Measurements from ENCODE around the gene MAGEF1.

The MAGEF1 gene

DNA sequence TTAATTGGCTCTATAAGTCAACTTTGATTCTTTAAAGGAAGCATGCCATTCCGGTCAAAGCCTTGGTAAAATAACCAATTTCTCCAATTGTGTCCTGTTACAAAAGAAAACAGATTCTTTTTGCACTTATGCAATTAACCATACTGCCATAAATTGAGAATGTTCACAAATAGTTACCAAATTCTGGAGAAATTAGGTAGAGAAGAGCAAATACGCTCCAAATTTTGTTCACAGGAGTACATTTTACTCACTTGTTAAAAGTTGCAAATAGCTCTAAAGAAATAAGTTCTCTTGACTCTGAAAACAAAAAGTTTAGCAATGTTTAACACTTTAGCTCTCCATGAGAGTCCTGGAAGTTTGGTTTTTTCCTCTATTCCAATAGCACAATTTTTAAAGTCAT lies 11.1 kb downstream of the MAGEF1 start:
- no peak for ATAC-seq
- TF ChIP-seq ISL1 (CRISPR knock-in tag; IDR thresholded peaks at IDR 0.05) (no peak), ARNTL (CRISPR knock-in tag; IDR thresholded peaks at IDR 0.05; ENCODE audit: borderline replicate concordance, low read depth) (no peak), SNAI2 (CRISPR knock-in tag; IDR thresholded peaks at IDR 0.05) (no peak), OSR1 (CRISPR knock-in tag; IDR thresholded peaks at IDR 0.05) (no peak), BACH2 (CRISPR knock-in tag; IDR thresholded peaks at IDR 0.05; ENCODE audit: borderline replicate concordance) (no peak), ZFP3 (CRISPR knock-in tag; IDR thresholded peaks at IDR 0.05) (no peak), ZC3H10 (CRISPR knock-in tag; IDR thresholded peaks at IDR 0.05) (no peak), TOX (CRISPR knock-in tag; IDR thresholded peaks at IDR 0.05; ENCODE audit: borderline replicate concordance) (no peak)
- TF ChIP-seq, protein P1, sequence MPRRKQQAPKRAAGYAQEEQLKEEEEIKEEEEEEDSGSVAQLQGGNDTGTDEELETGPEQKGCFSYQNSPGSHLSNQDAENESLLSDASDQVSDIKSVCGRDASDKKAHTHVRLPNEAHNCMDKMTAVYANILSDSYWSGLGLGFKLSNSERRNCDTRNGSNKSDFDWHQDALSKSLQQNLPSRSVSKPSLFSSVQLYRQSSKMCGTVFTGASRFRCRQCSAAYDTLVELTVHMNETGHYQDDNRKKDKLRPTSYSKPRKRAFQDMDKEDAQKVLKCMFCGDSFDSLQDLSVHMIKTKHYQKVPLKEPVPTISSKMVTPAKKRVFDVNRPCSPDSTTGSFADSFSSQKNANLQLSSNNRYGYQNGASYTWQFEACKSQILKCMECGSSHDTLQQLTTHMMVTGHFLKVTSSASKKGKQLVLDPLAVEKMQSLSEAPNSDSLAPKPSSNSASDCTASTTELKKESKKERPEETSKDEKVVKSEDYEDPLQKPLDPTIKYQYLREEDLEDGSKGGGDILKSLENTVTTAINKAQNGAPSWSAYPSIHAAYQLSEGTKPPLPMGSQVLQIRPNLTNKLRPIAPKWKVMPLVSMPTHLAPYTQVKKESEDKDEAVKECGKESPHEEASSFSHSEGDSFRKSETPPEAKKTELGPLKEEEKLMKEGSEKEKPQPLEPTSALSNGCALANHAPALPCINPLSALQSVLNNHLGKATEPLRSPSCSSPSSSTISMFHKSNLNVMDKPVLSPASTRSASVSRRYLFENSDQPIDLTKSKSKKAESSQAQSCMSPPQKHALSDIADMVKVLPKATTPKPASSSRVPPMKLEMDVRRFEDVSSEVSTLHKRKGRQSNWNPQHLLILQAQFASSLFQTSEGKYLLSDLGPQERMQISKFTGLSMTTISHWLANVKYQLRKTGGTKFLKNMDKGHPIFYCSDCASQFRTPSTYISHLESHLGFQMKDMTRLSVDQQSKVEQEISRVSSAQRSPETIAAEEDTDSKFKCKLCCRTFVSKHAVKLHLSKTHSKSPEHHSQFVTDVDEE (CRISPR knock-in tag; IDR thresholded peaks at IDR 0.05): no peak
- TF ChIP-seq, protein P2, sequence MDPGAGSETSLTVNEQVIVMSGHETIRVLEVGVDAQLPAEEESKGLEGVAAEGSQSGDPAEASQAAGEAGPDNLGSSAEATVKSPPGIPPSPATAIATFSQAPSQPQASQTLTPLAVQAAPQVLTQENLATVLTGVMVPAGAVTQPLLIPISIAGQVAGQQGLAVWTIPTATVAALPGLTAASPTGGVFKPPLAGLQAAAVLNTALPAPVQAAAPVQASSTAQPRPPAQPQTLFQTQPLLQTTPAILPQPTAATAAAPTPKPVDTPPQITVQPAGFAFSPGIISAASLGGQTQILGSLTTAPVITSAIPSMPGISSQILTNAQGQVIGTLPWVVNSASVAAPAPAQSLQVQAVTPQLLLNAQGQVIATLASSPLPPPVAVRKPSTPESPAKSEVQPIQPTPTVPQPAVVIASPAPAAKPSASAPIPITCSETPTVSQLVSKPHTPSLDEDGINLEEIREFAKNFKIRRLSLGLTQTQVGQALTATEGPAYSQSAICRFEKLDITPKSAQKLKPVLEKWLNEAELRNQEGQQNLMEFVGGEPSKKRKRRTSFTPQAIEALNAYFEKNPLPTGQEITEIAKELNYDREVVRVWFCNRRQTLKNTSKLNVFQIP (CRISPR knock-in tag; IDR thresholded peaks at IDR 0.05; ENCODE audit: borderline replicate concordance, low read depth): no peak
- TF ChIP-seq, protein P3, sequence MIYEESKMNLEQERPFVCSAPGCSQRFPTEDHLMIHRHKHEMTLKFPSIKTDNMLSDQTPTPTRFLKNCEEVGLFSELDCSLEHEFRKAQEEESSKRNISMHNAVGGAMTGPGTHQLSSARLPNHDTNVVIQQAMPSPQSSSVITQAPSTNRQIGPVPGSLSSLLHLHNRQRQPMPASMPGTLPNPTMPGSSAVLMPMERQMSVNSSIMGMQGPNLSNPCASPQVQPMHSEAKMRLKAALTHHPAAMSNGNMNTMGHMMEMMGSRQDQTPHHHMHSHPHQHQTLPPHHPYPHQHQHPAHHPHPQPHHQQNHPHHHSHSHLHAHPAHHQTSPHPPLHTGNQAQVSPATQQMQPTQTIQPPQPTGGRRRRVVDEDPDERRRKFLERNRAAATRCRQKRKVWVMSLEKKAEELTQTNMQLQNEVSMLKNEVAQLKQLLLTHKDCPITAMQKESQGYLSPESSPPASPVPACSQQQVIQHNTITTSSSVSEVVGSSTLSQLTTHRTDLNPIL (CRISPR knock-in tag; IDR thresholded peaks at IDR 0.05; ENCODE audit: low read depth): no peak

DNA sequence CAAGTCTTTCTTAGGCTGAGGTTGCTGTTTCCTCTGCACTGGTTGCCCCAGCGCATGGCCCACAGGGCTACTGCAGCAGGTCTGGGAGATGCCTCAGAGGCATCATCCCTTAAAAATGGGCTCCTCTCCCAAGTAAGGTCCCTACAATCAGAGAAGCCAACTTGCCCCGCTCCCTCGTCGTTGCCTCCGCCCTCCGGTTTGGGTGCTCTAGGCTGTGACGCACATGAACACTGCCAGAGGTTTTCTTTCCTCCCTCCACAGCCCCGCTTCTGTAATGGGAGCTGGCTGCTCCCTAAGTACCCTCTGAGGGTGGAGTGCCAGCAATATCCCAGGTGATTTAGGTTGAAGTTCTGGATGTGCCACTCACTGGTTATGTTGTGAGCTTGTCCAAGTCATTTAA lies 14.0 kb downstream of the MAGEF1 start:
- TF ChIP-seq ZFP30 (CRISPR knock-in tag; IDR thresholded peaks at IDR 0.05): no peak
- TF ChIP-seq GLIS3 (CRISPR knock-in tag; IDR thresholded peaks at IDR 0.05): no peak
- TF ChIP-seq, protein P1 (CRISPR knock-in tag; IDR thresholded peaks at IDR 0.05): no peak
- TF ChIP-seq ARNTL (CRISPR knock-in tag; IDR thresholded peaks at IDR 0.05; ENCODE audit: borderline replicate concordance, low read depth): no peak
- no peak for TF ChIP-seq TOX (CRISPR knock-in tag; IDR thresholded peaks at IDR 0.05; ENCODE audit: borderline replicate concordance)
- TF ChIP-seq ZC3H10 (CRISPR knock-in tag; IDR thresholded peaks at IDR 0.05): no peak
- ATAC-seq: no peak

DNA sequence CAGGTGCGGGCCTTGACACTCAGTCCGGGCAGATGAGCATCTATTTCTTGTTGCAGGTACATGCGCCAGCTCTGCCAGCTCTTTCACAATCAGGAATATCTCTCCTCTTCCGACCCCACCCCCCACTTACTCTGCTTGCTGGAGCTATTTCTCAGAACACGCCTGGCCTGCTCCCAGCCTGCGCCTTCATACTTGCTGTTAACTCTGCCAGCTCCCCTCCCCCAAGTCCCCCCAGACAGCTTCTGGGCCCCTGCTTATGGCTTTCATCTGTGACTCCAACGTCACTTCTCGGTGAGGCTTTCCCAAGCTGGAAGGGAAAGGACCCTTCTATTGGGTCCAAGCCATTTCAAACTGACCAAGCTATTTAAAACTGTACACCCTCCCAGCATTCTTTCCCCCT lies 15.2 kb downstream of the MAGEF1 start:
- TF ChIP-seq ZNF8 (CRISPR knock-in tag; IDR thresholded peaks at IDR 0.05): no peak
- no peak for TF ChIP-seq GLIS3 (CRISPR knock-in tag; IDR thresholded peaks at IDR 0.05)
- TF ChIP-seq ZC3H10 (CRISPR knock-in tag; IDR thresholded peaks at IDR 0.05): no peak
- TF ChIP-seq OSR1 (CRISPR knock-in tag; IDR thresholded peaks at IDR 0.05): no peak
- no peak for TF ChIP-seq TOX (CRISPR knock-in tag; IDR thresholded peaks at IDR 0.05; ENCODE audit: borderline replicate concordance)
- no peak for TF ChIP-seq PPARA (CRISPR knock-in tag; IDR thresholded peaks at IDR 0.05; ENCODE audit: borderline replicate concordance)
- no peak for TF ChIP-seq ZFP30 (CRISPR knock-in tag; IDR thresholded peaks at IDR 0.05)
- TF ChIP-seq ZNF70 (CRISPR knock-in tag; IDR thresholded peaks at IDR 0.05): no peak
- TF ChIP-seq, protein P4, sequence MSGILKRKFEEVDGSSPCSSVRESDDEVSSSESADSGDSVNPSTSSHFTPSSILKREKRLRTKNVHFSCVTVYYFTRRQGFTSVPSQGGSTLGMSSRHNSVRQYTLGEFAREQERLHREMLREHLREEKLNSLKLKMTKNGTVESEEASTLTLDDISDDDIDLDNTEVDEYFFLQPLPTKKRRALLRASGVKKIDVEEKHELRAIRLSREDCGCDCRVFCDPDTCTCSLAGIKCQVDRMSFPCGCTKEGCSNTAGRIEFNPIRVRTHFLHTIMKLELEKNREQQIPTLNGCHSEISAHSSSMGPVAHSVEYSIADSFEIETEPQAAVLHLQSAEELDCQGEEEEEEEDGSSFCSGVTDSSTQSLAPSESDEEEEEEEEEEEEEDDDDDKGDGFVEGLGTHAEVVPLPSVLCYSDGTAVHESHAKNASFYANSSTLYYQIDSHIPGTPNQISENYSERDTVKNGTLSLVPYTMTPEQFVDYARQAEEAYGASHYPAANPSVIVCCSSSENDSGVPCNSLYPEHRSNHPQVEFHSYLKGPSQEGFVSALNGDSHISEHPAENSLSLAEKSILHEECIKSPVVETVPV (CRISPR knock-in tag; IDR thresholded peaks at IDR 0.05): no peak
- TF ChIP-seq BACH2 (CRISPR knock-in tag; IDR thresholded peaks at IDR 0.05; ENCODE audit: borderline replicate concordance): no peak
- TF ChIP-seq, protein P5, sequence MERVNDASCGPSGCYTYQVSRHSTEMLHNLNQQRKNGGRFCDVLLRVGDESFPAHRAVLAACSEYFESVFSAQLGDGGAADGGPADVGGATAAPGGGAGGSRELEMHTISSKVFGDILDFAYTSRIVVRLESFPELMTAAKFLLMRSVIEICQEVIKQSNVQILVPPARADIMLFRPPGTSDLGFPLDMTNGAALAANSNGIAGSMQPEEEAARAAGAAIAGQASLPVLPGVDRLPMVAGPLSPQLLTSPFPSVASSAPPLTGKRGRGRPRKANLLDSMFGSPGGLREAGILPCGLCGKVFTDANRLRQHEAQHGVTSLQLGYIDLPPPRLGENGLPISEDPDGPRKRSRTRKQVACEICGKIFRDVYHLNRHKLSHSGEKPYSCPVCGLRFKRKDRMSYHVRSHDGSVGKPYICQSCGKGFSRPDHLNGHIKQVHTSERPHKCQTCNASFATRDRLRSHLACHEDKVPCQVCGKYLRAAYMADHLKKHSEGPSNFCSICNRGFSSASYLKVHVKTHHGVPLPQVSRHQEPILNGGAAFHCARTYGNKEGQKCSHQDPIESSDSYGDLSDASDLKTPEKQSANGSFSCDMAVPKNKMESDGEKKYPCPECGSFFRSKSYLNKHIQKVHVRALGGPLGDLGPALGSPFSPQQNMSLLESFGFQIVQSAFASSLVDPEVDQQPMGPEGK (CRISPR knock-in tag; IDR thresholded peaks at IDR 0.05; ENCODE audit: borderline replicate concordance): no peak
- no peak for TF ChIP-seq ZFP3 (CRISPR knock-in tag; IDR thresholded peaks at IDR 0.05)
- TF ChIP-seq, protein P2 (CRISPR knock-in tag; IDR thresholded peaks at IDR 0.05; ENCODE audit: borderline replicate concordance, low read depth): no peak
- no peak for TF ChIP-seq SNAI2 (CRISPR knock-in tag; IDR thresholded peaks at IDR 0.05)
- TF ChIP-seq ZNF565 (CRISPR knock-in tag; conservative IDR thresholded peaks at IDR 0.05; ENCODE audit: low read depth): no peak
- no peak for TF ChIP-seq ESRRG (CRISPR knock-in tag; IDR thresholded peaks at IDR 0.05)
- no peak for TF ChIP-seq ISL1 (CRISPR knock-in tag; IDR thresholded peaks at IDR 0.05)
- no peak for TF ChIP-seq RARB (CRISPR knock-in tag; IDR thresholded peaks at IDR 0.05)
- no peak for TF ChIP-seq ARNTL (CRISPR knock-in tag; IDR thresholded peaks at IDR 0.05; ENCODE audit: borderline replicate concordance, low read depth)
- no peak for ATAC-seq
